Neural progenitor cell (in vitro differentiated cells): Measurements from ENCODE around the gene KITLG. TPM values are rescaled to one million over a fixed set of nuclear protein-coding genes. Genes with fewer than 3 reads are reported as not detected.

Source experiments
- DNase-seq: peaks from one replicate; pipeline ENCODE4 v3.0.0-alpha.2; 2016; ENCODE audit warnings: low spot score
- H2AFZ ChIP-seq: fragments of 200-600 bp; sonication (generic); replicated peaks from 2 replicates; pipeline ENCODE4 v1.6.1; 2016; ENCODE audit warnings: antibody characterized with exemption
- H3F3A ChIP-seq: fragments of 200-600 bp; sonication (generic); 2 replicates; pipeline ENCODE4 v1.6.1; 2016; ENCODE audit warnings: antibody characterized with exemption, low read depth
- H3K27ac ChIP-seq: fragments of 200-600 bp; sonication (generic); 2 replicates; pipeline ENCODE4 v1.5.1; 2016; ENCODE audit warnings: mild to moderate bottlenecking
- H3K27me3 ChIP-seq: fragments of 200-600 bp; sonication (generic); 2 replicates; pipeline ENCODE4 v1.6.1; 2016; ENCODE audit warnings: mild to moderate bottlenecking, moderate library complexity
- H3K36me3 ChIP-seq: fragments of 200-600 bp; sonication (generic); 2 replicates; pipeline ENCODE4 v1.5.1; 2016
- H3K4me1 ChIP-seq: fragments of 200-600 bp; sonication (generic); 2 replicates; pipeline ENCODE4 v1.6.1; 2016; ENCODE audit warnings: mixed run types
- H3K4me2 ChIP-seq: fragments of 200-600 bp; sonication (generic); 2 replicates; pipeline ENCODE4 v1.6.1; 2016
- H3K4me3 ChIP-seq: fragments of 200-600 bp; sonication (generic); 2 replicates; pipeline ENCODE4 v1.5.1; 2016
- H3K79me2 ChIP-seq: fragments of 200-600 bp; sonication (generic); 2 replicates; pipeline ENCODE4 v1.6.1; 2016; ENCODE audit warnings: low read depth
- H3K9ac ChIP-seq: fragments of 200-600 bp; sonication (generic); 2 replicates; pipeline ENCODE4 v1.6.1; 2016
- H3K9me3 ChIP-seq: fragments of 200-600 bp; sonication (generic); 2 replicates; pipeline ENCODE4 v1.5.1; 2016; ENCODE audit warnings: low read depth
- H4K20me1 ChIP-seq: fragments of 200-600 bp; sonication (generic); 2 replicates; pipeline ENCODE4 v1.6.1; 2016; ENCODE audit warnings: low read depth
- H3K27ac Mint-ChIP-seq: 3 replicates; pipeline ENCODE4 v1.8.0; 2021; ENCODE audit warnings: mixed read lengths
- H3K27me3 Mint-ChIP-seq: 2 replicates; pipeline ENCODE4 v1.8.0; 2022; ENCODE audit warnings: low read depth, mild to moderate bottlenecking, inconsistent platforms, moderate library complexity, mixed read lengths; ENCODE audit not compliant: insufficient read depth
- H3K36me3 Mint-ChIP-seq: 3 replicates; pipeline ENCODE4 v1.8.0; 2021; ENCODE audit warnings: mixed read lengths
- H3K4me1 Mint-ChIP-seq: 3 replicates; pipeline ENCODE4 v1.8.0; 2021; ENCODE audit warnings: mixed read lengths
- H3K4me3 Mint-ChIP-seq: 3 replicates; pipeline ENCODE4 v1.8.0; 2021; ENCODE audit warnings: mild to moderate bottlenecking, moderate library complexity, mixed read lengths
- H3K9me3 Mint-ChIP-seq: 3 replicates; pipeline ENCODE4 v1.8.0; 2020; ENCODE audit warnings: mixed read lengths
- CTCF ChIP-seq: fragments of 200-600 bp; sonication (generic); IDR thresholded peaks from 2 replicates; pipeline ENCODE4 v1.5.1; 2017; ENCODE audit warnings: antibody characterized with exemption, mild to moderate bottlenecking
- EZH2 ChIP-seq: fragments of 200-600 bp; sonication (generic); IDR thresholded peaks from 2 replicates; pipeline ENCODE4 v1.6.1; 2017; ENCODE audit warnings: antibody characterized with exemption, mild to moderate bottlenecking, moderate library complexity
- EZH2phosphoT487 ChIP-seq: fragments of 200-600 bp; sonication (generic); IDR thresholded peaks from 2 replicates; pipeline ENCODE4 v1.6.1; 2017; ENCODE audit warnings: antibody characterized with exemption
- total RNA-seq: library from RNA; depleted of rRNA; stranded (reverse); fragments of >200 nt; gene quantifications from 2 replicates; pipeline ENCODE4 v1.2.3, GENCODE V29; 2015; ENCODE audit warnings: low replicate concordance

Gene KITLG
- total RNA-seq, 1 donor from 2014 or later: 1.0 TPM

- peaks cover 4% of the 10 kb centered on the region for H3K27me3 Mint-ChIP-seq
- no peak overlapping the region for H3K4me3 Mint-ChIP-seq
- Histone ChIP-seq H3K4me3 (no peak overlapping the region), H3K36me3 (no peaks in the 10 kb centered on the region), H3K27ac (no peak overlapping the region), H3F3A (no peaks in the 10 kb centered on the region), H3K4me1 (no peaks in the 10 kb centered on the region), H3K9me3 (no peaks in the 10 kb centered on the region), H3K9ac (no peak overlapping the region), H3K79me2 (no peaks in the 10 kb centered on the region), H3K27me3 (peaks cover 27% of the 10 kb centered on the region), H3K4me2 (no peak overlapping the region), H2AFZ (no peak overlapping the region), H4K20me1 (no peaks in the 10 kb centered on the region)
- no peaks in the 10 kb centered on the region for H3K36me3 Mint-ChIP-seq
- no peak overlapping the region for H3K27ac Mint-ChIP-seq
- H3K4me1 Mint-ChIP-seq: peaks cover 54% of the 10 kb centered on the region
- DNase-seq: no peak
- TF ChIP-seq EZH2phosphoT487 (no peak), EZH2 (no peak), CTCF (no peak)
- H3K9me3 Mint-ChIP-seq: no peaks in the 10 kb centered on the region
Measured at GRCh38 chr12:88571543-88571942, 8.7 kb downstream of the KITLG start.

GRCh38 chr12:88570103-88570502 is 10.2 kb downstream of the KITLG start:
- Histone ChIP-seq H3K9ac (no peak overlapping the region), H3K4me3 (no peak overlapping the region), H3K9me3 (no peaks in the 10 kb centered on the region), H3F3A (no peaks in the 10 kb centered on the region), H3K4me1 (no peaks in the 10 kb centered on the region), H3K27ac (no peak overlapping the region), H3K36me3 (no peaks in the 10 kb centered on the region), H4K20me1 (no peaks in the 10 kb centered on the region), H3K4me2 (no peak overlapping the region), H3K79me2 (no peaks in the 10 kb centered on the region), H3K27me3 (peaks cover 13% of the 10 kb centered on the region), H2AFZ (no peak overlapping the region)
- TF ChIP-seq EZH2: no peak
- no peak for TF ChIP-seq CTCF
- TF ChIP-seq EZH2phosphoT487: no peak
- Mint-ChIP-seq H3K9me3 (no peaks in the 10 kb centered on the region), H3K27ac (no peak overlapping the region), H3K4me1 (peaks cover 40% of the 10 kb centered on the region), H3K36me3 (no peaks in the 10 kb centered on the region), H3K27me3 (peaks cover 4% of the 10 kb centered on the region), H3K4me3 (no peak overlapping the region)
- no peak for DNase-seq

DNA sequence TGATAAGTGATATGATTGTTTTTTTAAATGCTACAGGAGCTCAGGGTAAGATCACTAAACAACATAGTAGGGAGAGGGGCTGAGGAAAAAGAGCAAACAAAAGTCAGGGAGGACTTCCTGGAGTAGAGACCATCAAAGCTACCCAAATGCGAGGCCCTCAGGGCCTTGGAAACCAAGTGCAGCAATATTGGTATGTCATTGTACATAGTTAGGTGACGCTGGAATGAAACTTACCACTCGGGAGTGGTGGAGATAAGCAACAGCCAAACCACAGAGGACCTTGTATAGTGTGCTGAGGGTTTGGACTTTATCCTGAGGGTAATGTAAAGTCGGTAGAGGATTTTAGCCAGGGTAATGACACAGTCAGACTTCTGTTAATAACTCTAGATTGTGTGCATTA is 13.8 kb downstream of the KITLG start:
- Histone ChIP-seq H3K9me3 (no peaks in the 10 kb centered on the region), H3K4me2 (no peak overlapping the region), H3K27me3 (no peaks in the 10 kb centered on the region), H2AFZ (no peak overlapping the region), H4K20me1 (no peaks in the 10 kb centered on the region), H3K27ac (no peak overlapping the region), H3F3A (no peaks in the 10 kb centered on the region), H3K36me3 (no peaks in the 10 kb centered on the region), H3K4me1 (peaks cover 9% of the 10 kb centered on the region), H3K9ac (no peak overlapping the region), H3K4me3 (no peak overlapping the region), H3K79me2 (no peaks in the 10 kb centered on the region)
- no peak for DNase-seq
- TF ChIP-seq EZH2 (no peak), EZH2phosphoT487 (no peak), CTCF (no peak)
- Mint-ChIP-seq H3K27ac (no peak overlapping the region), H3K36me3 (no peaks in the 10 kb centered on the region), H3K9me3 (no peaks in the 10 kb centered on the region), H3K27me3 (peaks cover 2% of the 10 kb centered on the region), H3K4me3 (no peak overlapping the region), H3K4me1 (peaks cover 21% of the 10 kb centered on the region)
